Neural cell (in vitro differentiated cells): Measurements from ENCODE around the gene XBP1. TPM values are rescaled to one million over a fixed set of nuclear protein-coding genes. Genes with fewer than 3 reads are reported as not detected.

Experiments
- H2AFZ ChIP-seq: fragments of 200-600, 300-800 bp; sonication (generic), shearing (Covaris generic); 2 replicates; pipeline ENCODE4 v1.6.0; 2014; ENCODE audit warnings: low read depth, mild to moderate bottlenecking, antibody characterized with exemption, low read length, moderate library complexity
- H3F3A ChIP-seq: fragments of 200-600 bp; shearing (Covaris generic); 2 replicates; pipeline ENCODE4 v1.6.1; 2016; ENCODE audit warnings: mild to moderate bottlenecking, moderate library complexity, mixed read lengths, antibody characterized with exemption, low read length; ENCODE audit not compliant: insufficient read depth, poor library complexity, severe bottlenecking
- H3K27ac ChIP-seq: fragments of 200-600, 300-800 bp; sonication (generic), shearing (Covaris generic); 2 replicates; pipeline ENCODE4 v1.5.1; 2014; ENCODE audit warnings: mild to moderate bottlenecking, low read length, moderate library complexity
- H3K27me3 ChIP-seq: fragments of 300-800, 200-600 bp; sonication (generic), shearing (Covaris generic); 2 replicates; pipeline ENCODE4 v1.6.0; 2014; ENCODE audit warnings: mild to moderate bottlenecking, low read depth, low read length, moderate library complexity; ENCODE audit not compliant: insufficient read depth
- H3K36me3 ChIP-seq: fragments of 300-800, 200-600 bp; sonication (generic), shearing (Covaris generic); 2 replicates; pipeline ENCODE4 v1.5.1; 2014; ENCODE audit warnings: mild to moderate bottlenecking, antibody characterized with exemption, low read length, moderate library complexity; ENCODE audit not compliant: insufficient read depth
- H3K4me2 ChIP-seq: fragments of 300-800, 200-600 bp; sonication (generic), shearing (Covaris generic); 2 replicates; pipeline ENCODE4 v1.6.0; 2014; ENCODE audit warnings: mild to moderate bottlenecking, low read length
- H3K4me3 ChIP-seq: fragments of 300-800, 200-600 bp; sonication (generic), shearing (Covaris generic); 2 replicates; pipeline ENCODE4 v1.5.1; 2014; ENCODE audit warnings: mild to moderate bottlenecking, low read length, moderate library complexity
- H3K79me2 ChIP-seq: fragments of 200-600 bp; shearing (Covaris generic); replicated peaks from 2 replicates; pipeline ENCODE4 v1.6.0; 2014; ENCODE audit warnings: mild to moderate bottlenecking, low read length, moderate library complexity; ENCODE audit not compliant: insufficient read depth
- H3K9ac ChIP-seq: fragments of 300-800, 200-600 bp; sonication (generic), shearing (Covaris generic); 2 replicates; pipeline ENCODE4 v1.6.1; 2016; ENCODE audit warnings: mild to moderate bottlenecking, low read length, mixed read lengths
- H3K9me2 ChIP-seq: fragments of 200-600 bp; shearing (Covaris generic); 2 replicates; pipeline ENCODE4 v1.6.1; 2016; ENCODE audit warnings: mild to moderate bottlenecking, low read length, mixed read lengths; ENCODE audit not compliant: insufficient read depth
- H3K9me3 ChIP-seq: fragments of 200-600, 300-800 bp; sonication (generic), shearing (Covaris generic); 2 replicates; pipeline ENCODE4 v1.6.1; 2016; ENCODE audit warnings: mild to moderate bottlenecking, mixed run types, low read length, moderate library complexity, mixed read lengths
- H4K20me1 ChIP-seq: fragments of 200-600 bp; shearing (Covaris generic); 2 replicates; pipeline ENCODE4 v1.6.1; 2016; ENCODE audit warnings: mild to moderate bottlenecking, mixed run types; ENCODE audit not compliant: insufficient read depth
- EP300 ChIP-seq: fragments of 450-650 bp; conservative IDR thresholded peaks from 2 replicates; pipeline ENCODE4 v1.6.1; 2014; ENCODE audit warnings: antibody characterized with exemption, mild to moderate bottlenecking, moderate library complexity; ENCODE audit not compliant: poor library complexity, severe bottlenecking
- EZH2 ChIP-seq: fragments of 200-600, 300-800 bp; shearing (Covaris generic), sonication (generic); IDR thresholded peaks from 2 replicates; pipeline ENCODE4 v1.6.1; 2014; ENCODE audit warnings: antibody characterized with exemption, low read length, borderline replicate concordance, mild to moderate bottlenecking; ENCODE audit not compliant: insufficient read depth, poor library complexity, severe bottlenecking
- MXI1 ChIP-seq: fragments of 450-650 bp; conservative IDR thresholded peaks from 2 replicates; pipeline ENCODE4 v1.6.1; 2014; ENCODE audit warnings: antibody characterized with exemption, mild to moderate bottlenecking; ENCODE audit not compliant: poor library complexity, severe bottlenecking
- POLR2AphosphoS5 ChIP-seq: IDR thresholded peaks from 2 replicates; pipeline ENCODE4 v1.6.1; 2012
- RAD21 ChIP-seq: fragments of 450-650 bp; conservative IDR thresholded peaks from 2 replicates; pipeline ENCODE4 v1.6.1; 2014; ENCODE audit warnings: antibody characterized with exemption, mild to moderate bottlenecking, moderate library complexity
- SMC3 ChIP-seq: fragments of 450-650 bp; conservative IDR thresholded peaks from 2 replicates; pipeline ENCODE4 v1.6.1; 2014; ENCODE audit warnings: antibody characterized with exemption, mild to moderate bottlenecking, moderate library complexity; ENCODE audit not compliant: poor library complexity
- TAF1 ChIP-seq: IDR thresholded peaks from 2 replicates; pipeline ENCODE4 v1.6.1; 2012; ENCODE audit warnings: low read depth
- polyA plus RNA-seq: library from polyadenylated mRNA; depleted of rRNA; stranded (reverse); fragments of >200 nt; gene quantifications from 2 replicates; pipeline ENCODE4 v1.2.3, GENCODE V29; 2014
- TF ChIP-seq, protein P1 (sequence below): fragments of 450-650 bp; IDR thresholded peaks from 2 replicates; pipeline ENCODE4 v1.5.1; 2014; ENCODE audit warnings: antibody characterized with exemption, mild to moderate bottlenecking, moderate library complexity; ENCODE audit not compliant: poor library complexity, severe bottlenecking
- TF ChIP-seq, protein P2 (sequence below): IDR thresholded peaks from 2 replicates; pipeline ENCODE4 v1.6.1; 2012; ENCODE audit warnings: borderline replicate concordance

XBP1 gene
- polyA plus RNA-seq, 1 donor from 2014 or later = 19.0 TPM

DNA sequence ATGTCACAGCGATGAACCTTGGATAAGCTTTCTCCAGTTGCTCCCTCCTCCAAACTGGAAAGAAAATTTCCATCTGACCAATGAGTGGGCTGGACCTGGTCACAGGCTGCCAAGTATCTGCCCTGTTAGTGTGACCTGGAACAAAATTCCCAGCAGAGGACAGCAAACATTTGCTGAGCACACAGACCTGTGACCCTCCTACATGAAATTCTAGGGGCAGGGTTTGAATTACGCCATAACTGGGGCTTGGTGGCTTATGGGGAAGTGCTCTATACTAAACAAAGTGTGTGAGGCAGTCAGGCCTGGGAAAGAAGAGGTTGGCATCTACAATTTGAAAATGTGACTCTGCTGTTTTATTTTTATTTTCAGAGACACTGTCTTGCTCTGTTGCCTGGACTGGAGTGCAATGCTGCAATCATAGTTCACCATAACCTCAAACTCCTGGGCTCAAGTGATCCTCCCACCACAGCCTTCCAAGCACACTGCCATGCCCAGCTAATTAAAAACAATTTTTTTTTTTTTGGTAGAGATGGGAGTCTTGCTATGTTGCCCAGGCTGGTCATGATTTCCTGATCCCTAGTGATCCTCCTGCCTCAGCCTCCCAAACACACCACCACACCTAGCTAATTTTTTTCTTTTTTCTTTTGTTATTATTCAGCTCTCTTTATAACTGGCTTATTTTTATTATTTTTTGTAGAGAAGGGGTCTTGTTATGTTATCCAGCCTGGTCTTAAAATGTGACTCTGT is 13.6 kb upstream of the XBP1 start:
- Histone ChIP-seq H3K9me2 (no peaks in the 10 kb centered on the region), H3F3A (no peaks in the 10 kb centered on the region), H3K27me3 (no peaks in the 10 kb centered on the region), H3K27ac (no peak overlapping the region), H3K9me3 (no peaks in the 10 kb centered on the region), H3K4me3 (no peak overlapping the region), H3K9ac (no peak overlapping the region), H4K20me1 (no peaks in the 10 kb centered on the region), H3K36me3 (no peaks in the 10 kb centered on the region), H3K79me2 (no peaks in the 10 kb centered on the region), H3K4me2 (no peak overlapping the region), H2AFZ (no peak overlapping the region)
- TF ChIP-seq RAD21 (no peak), EZH2 (no peak), POLR2AphosphoS5 (no peak), TAF1 (no peak), EP300 (no peak), SMC3 (no peak), MXI1 (no peak)
- TF ChIP-seq, protein P1, sequence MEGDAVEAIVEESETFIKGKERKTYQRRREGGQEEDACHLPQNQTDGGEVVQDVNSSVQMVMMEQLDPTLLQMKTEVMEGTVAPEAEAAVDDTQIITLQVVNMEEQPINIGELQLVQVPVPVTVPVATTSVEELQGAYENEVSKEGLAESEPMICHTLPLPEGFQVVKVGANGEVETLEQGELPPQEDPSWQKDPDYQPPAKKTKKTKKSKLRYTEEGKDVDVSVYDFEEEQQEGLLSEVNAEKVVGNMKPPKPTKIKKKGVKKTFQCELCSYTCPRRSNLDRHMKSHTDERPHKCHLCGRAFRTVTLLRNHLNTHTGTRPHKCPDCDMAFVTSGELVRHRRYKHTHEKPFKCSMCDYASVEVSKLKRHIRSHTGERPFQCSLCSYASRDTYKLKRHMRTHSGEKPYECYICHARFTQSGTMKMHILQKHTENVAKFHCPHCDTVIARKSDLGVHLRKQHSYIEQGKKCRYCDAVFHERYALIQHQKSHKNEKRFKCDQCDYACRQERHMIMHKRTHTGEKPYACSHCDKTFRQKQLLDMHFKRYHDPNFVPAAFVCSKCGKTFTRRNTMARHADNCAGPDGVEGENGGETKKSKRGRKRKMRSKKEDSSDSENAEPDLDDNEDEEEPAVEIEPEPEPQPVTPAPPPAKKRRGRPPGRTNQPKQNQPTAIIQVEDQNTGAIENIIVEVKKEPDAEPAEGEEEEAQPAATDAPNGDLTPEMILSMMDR = no peak
- TF ChIP-seq, protein P2, sequence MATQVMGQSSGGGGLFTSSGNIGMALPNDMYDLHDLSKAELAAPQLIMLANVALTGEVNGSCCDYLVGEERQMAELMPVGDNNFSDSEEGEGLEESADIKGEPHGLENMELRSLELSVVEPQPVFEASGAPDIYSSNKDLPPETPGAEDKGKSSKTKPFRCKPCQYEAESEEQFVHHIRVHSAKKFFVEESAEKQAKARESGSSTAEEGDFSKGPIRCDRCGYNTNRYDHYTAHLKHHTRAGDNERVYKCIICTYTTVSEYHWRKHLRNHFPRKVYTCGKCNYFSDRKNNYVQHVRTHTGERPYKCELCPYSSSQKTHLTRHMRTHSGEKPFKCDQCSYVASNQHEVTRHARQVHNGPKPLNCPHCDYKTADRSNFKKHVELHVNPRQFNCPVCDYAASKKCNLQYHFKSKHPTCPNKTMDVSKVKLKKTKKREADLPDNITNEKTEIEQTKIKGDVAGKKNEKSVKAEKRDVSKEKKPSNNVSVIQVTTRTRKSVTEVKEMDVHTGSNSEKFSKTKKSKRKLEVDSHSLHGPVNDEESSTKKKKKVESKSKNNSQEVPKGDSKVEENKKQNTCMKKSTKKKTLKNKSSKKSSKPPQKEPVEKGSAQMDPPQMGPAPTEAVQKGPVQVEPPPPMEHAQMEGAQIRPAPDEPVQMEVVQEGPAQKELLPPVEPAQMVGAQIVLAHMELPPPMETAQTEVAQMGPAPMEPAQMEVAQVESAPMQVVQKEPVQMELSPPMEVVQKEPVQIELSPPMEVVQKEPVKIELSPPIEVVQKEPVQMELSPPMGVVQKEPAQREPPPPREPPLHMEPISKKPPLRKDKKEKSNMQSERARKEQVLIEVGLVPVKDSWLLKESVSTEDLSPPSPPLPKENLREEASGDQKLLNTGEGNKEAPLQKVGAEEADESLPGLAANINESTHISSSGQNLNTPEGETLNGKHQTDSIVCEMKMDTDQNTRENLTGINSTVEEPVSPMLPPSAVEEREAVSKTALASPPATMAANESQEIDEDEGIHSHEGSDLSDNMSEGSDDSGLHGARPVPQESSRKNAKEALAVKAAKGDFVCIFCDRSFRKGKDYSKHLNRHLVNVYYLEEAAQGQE = no peak

DNA sequence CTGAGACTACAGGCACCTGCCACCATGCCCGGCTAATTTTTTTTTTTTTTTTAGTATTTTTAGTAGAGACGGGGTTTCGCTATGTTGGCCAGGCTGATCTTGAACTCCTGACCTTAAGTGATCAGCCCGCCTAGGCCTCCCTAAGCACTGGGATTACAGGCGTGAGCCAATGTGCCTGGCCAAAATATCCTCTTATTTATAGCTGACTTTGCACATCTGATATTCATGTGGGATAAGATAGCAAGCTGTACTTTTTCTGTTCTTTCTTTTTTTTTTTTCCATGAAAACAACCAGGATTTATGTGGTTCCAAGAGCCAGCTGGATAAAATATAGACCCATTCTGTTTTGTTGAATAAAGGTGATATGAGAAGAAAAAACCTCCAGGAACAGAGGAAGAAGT is 12.1 kb upstream of the XBP1 start:
- no peak overlapping the region for H2AFZ ChIP-seq
- no peaks in the 10 kb centered on the region for H3K9me3 ChIP-seq
- no peaks in the 10 kb centered on the region for H3F3A ChIP-seq
- TF ChIP-seq RAD21 (no peak), MXI1 (no peak), TAF1 (no peak), SMC3 (no peak), EP300 (no peak)
- TF ChIP-seq, protein P1 = no peak
- TF ChIP-seq, protein P2 = no peak
- no peaks in the 10 kb centered on the region for H3K27me3 ChIP-seq
- no peak overlapping the region for H3K4me2 ChIP-seq
- no peaks in the 10 kb centered on the region for H3K36me3 ChIP-seq
- no peak overlapping the region for H3K27ac ChIP-seq
- H3K79me2 ChIP-seq = no peaks in the 10 kb centered on the region
- H3K4me3 ChIP-seq = no peak overlapping the region
- H4K20me1 ChIP-seq = no peaks in the 10 kb centered on the region
- no peak overlapping the region for H3K9ac ChIP-seq
- no peaks in the 10 kb centered on the region for H3K9me2 ChIP-seq
